ENCODE results near the gene TDRD7.
A peak's percentile ranks its signal among the peaks of the same experiment; 100 is the strongest.
"Not testable (repeated sequence)": the region's sequence is repeated elsewhere in the genome, so short reads cannot be mapped to it uniquely, and the experiment has no call there.

The TDRD7 gene

GRCh38 chr9:97430316-97431043, 18.6 kb downstream of the TDRD7 start:
- DNase-seq: no peak

DNA sequence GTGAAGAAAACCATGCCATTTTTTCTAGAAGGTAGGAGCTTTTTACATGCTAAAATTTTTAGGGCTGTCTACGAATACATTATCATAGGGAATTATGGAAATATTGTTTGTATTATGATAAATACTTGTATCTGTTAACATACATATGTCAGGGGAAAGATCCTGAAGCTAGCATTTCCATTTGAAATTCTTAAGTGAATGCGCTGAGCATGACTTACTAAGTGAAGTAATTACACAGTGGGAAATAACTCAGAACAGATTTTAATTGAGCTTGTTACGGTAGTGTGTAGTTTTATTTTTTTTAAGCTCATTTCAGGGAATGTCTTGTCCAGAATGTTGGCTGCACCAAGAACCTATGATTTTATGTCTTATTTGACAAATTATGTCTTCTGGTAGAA, 19.1 kb downstream of the TDRD7 start:
- no peak for DNase-seq

GRCh38 chr9:97431549-97432143, 19.8 kb downstream of the TDRD7 start:
- DNase-seq: no peak

DNA sequence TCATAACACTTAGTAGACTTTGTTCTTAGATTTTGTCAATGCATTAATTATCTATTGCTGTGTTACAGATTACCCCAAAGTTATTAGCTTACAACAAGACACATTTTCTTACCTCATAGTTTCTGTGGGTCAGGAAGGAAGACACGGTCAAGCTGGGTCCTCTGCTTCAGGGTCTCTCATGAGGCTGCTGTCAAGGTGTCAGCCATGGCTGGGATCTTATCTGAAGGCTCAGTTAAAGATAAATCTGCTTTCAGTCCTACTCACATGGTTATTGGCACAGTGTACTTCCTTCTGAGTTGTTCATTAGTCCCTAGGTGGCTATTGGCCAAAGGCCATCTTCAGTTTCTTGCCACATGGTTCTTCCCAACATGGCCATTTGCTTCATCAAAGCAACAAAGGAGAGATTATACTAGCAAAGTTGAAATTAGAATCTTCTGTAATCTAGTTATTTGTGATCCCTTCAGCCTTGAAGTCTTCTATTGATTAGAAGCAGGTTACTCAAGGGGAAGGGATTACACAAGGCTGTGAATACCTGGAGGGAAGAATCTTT, 25.2 kb downstream of the TDRD7 start:
- DNase-seq: no peak

- no peak for DNase-seq
Measured at GRCh38 chr9:97438257-97438656, 26.4 kb downstream of the TDRD7 start.

DNA sequence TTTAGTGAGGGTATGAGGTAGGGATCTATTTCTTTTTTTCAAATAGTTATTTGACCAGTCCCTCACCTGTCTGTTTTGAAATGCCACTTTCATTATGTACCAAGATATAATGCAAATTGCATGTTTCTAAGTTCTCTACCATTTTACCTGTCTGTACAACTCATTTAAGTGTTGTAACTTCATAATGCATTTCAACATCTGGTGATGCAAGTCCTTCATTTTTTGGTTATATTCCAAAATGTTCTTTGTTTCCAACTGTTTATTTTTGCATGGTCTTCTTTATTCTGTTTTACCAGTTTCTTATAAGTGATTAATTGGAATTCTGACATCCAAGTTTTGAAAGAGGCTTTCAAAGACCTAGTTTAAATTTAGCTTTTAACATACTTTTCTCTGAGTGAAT, 26.8 kb downstream of the TDRD7 start:
- no peak for DNase-seq

DNA sequence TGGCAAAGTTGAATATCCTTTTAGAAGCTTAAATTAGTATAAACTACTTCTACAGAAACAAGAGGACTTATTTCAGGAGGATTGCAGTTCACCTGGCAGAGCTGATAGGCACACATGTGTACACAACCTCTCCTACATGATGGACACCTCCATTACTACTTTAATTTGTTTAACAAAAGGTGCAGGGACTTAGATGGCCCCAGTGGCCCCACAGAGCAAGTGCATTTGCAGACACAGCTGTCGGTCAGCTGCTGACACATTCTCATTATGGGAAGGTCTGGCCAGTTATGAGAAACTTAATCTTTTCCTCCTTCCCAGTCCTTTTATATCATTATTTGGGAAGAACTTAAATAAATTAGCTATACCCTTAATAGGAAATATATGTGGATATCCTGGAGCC, 28.3 kb downstream of the TDRD7 start:
- DNase-seq: no peak

- DNase-seq: no peak
Measured at GRCh38 chr9:97441729-97442128, 29.8 kb downstream of the TDRD7 start.

- no peak for DNase-seq
Measured at GRCh38 chr9:97445119-97445701, 33.3 kb downstream of the TDRD7 start.

DNA sequence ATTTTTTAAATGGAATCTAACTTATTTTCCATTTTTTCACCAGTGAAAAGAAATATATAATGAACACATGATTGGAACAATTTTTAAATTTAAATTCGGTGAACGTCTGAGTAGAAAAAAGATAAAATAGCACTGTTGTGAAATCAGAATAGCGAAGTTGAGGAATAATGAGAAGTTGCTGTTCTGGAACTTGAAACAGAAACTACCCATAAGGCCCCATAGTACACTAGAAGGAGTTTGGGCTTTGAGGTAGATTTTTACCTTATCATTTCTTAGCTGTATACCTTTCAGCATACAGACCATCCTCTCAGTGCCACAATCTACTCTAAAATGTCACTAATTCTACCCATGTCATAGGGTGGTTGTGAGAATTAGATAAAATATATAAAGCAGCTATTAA, 35.1 kb downstream of the TDRD7 start:
- DNase-seq: no peak

DNA sequence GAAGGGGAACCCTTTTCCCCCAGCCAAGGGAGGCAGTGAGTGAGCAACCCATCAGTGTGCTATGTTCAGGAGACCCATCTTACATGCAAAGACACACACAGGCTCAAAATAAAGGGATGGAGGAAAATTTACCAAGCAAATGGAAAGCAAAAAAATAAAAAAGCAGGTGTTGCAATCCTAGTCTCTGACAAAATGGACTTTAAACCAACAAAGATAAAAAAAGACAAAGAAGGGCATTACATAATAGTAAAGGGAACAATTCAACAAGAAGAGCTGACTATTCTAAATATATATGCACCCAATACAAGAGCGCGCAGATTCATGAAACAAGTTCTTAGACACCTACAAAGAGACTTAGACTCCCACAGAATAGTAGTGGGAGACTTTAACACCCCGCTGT, 41.7 kb downstream of the TDRD7 start:
- not testable (repeated sequence) for DNase-seq

DNA sequence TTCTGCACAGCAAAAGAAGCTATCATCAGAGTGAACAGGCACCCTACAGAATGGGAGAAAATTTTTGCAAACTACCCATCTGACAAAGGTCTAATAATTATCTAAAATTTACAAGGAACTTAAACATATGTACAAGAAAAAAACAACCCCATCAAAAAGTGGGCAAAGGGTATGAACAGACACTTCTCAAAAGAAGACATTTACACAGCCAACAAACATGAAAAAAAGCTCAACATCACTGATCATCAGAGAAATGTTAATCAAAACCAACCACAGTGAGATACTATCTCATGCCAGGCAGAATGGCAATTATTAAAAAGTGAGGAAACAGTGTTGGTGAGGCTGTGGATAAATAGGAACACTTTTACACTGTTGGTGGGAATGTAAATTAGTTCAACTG, 44.9 kb downstream of the TDRD7 start:
- not testable (repeated sequence) for DNase-seq

GRCh38 chr9:97459326-97459725, 47.4 kb downstream of the TDRD7 start:
- no peak for DNase-seq

DNA sequence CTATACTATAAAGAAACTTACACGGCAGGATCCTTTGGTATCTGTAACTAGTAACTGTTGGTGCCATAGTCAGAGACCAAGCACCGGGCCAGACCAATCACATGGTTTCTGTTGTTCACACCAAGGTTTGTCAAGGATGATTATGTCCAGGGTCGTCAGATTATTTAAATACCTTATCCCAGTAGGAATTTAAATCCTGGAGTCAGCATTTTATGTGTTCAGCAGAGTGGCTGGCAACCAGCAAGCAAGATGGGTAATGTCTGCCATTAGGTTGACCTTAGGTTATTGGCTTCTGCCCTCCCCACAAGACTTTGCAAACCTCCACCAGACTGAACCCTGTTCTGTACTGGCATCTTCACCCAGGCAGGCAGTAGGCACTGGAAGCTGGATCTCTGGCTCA, 50.3 kb downstream of the TDRD7 start:
- no peak for DNase-seq

DNA sequence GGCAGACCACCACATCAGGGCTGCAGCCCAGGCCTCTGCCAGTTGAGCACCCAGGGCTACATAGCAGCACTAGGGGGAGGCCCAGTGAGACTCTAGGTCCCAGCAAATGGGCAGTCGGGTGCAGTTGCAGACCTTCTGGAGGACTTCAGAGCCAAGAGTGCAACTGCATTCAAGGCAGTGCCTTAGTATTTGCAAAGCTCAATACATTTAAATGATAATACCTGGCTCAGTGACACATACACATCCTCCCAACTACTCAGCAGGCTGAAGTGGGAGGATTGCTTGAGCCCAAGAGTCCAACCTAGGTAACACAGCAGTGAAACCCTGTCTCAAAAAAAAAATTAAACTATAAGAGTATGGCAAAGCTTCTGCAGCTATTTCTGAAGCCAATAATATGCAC, 51.0 kb downstream of the TDRD7 start:
- no peak for DNase-seq

- peak; percentile 16 for DNase-seq
Measured at GRCh38 chr9:97468658-97469448, 57.0 kb downstream of the TDRD7 start.

GRCh38 chr9:97470076-97470475, 58.2 kb downstream of the TDRD7 start:
- DNase-seq: no peak

GRCh38 chr9:97473717-97474116, 61.8 kb downstream of the TDRD7 start:
- DNase-seq: no peak

DNA sequence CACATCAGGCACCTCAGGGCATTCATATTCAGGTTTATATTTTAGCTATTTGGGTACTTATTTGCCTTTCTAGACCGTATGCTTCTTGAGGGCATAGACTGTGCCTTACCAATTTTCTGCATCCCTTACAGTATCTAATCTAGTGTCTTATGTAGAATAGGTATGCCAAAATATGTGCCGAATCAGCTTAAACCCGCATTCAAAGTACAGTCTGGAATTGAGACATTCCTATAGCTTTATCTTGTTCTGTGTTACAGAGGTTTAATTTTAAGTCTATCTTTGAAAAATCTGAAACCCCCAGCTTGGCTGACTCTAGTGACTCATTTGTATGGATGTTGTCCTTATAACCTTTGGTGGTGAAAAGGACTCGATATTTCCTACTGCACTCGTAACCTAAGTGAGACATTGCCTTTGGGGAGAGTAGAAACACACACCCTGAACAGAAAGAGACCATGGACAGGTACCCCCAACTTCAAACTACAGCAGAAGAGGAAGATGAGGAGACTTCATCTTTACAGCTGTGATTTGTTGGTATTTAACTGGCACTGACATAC, 62.6 kb downstream of the TDRD7 start:
- no peak for DNase-seq

DNA sequence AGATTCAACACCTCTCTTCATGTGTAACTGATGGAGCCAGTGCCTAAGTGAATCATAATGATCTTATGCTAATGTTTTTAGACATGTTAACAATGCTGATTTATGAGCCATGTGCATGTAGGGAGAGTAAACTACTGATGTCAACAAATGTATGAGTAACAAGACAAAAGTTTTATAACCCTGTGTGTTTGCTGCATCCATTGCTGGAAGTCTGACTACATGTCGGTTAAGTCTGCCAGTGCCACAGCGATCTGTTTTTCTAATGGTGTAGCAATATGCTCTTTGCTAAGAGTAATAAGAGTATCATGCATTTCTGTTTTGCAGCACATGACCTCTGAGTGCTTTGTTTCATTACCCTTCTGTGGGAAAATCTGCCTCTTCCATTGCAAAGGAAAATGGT, 63.2 kb downstream of the TDRD7 start:
- DNase-seq: no peak

GRCh38 chr9:97478301-97478981, 66.5 kb downstream of the TDRD7 start:
- no peak for DNase-seq

DNA sequence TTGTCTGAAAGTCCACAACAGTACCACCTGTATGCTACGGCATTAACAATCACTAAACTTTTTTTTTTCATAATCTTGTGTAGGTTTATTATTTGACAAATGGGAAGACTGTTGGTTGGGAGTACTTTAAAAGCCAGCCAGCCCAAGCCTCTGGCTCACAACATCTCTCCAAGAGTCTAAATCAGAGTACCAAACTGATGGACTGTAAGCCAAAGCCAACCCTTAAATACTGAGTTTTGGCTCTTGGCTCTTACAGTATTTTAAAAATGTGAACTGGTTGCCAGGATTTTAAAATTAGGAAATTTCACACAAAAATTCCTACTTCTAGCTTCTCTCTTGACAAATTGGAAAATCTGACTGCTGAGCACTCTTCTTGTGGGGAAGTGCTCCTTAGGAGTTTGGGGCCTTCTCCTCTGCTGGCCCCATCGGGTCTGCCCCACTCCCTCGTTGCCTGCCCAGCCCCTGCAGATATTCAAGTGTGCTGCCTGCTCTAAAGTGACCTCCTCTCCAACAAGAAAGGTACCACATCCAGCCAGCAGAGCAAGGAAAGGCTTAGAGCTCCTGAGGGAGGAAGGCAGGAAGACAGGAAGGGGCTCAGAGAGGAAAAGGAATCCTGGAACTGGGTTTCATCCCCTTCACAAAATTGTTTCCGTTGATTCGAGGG, 67.7 kb downstream of the TDRD7 start:
- no peak for DNase-seq
